NCI-H146 (cell line): ENCODE measurements around the gene DRD3.

ENCODE experiments used
- DNase-seq: peaks from one replicate; lab custom pipeline; 2025; lab: John Stamatoyannopoulos, UW

DRD3 gene

DNA sequence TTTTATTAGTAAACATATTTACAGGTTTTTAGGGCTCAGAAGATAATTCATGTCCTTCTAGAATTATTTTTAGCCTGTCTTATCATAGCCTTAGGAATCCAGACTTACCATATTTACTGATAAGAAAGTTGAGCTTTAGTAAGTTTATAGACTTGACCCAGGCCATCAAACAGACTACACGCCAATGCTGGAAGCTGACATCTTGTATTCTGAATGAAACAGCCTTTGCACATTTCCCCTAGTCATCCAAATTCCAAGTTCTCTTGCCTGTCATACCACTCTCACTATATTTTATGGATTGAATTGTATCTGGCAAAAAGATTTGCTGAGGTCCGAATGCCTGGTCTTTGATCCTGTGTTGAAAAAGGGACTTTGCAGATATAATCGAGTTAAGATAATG lies 58.6 kb downstream of the DRD3 start:
- no peak for DNase-seq

DNA sequence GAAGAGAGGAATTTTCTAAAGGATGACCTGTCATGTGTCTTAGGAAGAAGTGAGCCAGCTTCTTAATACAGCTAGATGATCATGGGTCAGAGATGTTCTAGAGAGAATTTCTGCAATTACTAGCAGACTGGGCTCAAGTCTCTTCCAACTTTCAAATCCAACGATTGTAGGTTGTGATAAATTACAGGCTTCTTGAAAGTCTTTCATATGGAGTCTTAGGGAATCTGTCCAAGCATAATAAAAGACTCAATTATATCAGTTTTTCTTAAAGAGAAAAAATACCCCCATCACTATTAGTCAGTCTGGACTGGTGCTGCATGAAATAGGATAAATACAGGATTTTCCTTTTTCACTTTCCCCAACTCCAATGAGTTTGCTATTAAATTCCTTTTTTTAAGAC lies 59.1 kb downstream of the DRD3 start:
- DNase-seq, result no peak

DNA sequence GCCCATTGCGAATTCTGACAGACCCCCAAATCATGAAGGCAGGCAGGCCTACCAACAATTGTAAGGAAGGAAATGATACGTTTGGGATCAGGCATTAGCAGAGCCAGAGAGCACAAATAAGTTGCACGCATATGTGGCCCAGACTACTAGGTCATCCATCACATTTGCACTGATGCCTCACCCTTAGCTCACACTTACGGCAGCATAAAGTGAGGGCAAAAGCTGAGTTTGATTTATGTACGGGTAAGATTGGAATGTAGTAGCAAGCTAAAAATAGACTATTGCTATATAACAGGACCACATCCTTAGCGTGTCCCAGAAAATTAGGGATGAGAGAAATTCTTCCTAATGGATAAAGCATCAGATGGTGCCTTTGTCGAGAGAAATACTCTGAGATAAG lies 63.7 kb downstream of the DRD3 start:
- DNase-seq, result no peak

DNA sequence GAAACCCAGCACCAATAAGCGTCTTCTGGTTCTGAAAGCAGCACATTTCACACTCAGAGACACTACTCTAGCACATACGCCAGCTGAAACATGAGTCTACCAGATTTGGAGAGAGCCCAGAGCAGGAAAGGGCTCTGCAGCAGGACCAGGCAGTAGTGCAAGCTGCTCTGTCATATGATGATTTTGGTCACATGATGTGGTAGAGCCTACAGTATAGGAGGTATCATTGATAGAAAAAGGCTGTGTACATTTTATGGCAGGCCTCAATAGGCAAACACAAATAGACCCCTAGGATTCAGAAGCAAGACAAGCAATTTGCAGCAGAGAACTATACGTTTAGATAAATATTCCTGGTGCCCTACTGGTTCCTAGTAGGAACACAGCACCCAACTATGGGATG lies 64.1 kb downstream of the DRD3 start:
- no peak for DNase-seq

DNA sequence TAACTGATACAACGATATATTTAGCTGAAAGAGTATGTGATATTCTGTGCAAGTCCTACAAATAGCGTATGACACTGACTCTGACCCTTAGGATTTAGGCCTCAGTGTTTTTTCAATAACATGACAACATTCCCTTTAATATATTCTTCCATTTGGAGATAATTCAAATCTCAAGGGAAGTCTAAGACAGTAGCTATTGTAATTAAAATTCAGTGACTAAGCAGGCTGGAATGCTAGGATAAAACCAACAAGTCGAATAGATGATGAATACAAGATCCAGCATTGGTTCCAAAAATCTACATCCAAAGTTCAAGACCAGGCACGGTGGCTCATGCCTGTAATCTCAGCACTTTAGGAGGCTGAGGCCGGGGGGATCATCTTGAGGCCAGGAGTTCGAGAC lies 66.2 kb downstream of the DRD3 start:
- no peak for DNase-seq

DNA sequence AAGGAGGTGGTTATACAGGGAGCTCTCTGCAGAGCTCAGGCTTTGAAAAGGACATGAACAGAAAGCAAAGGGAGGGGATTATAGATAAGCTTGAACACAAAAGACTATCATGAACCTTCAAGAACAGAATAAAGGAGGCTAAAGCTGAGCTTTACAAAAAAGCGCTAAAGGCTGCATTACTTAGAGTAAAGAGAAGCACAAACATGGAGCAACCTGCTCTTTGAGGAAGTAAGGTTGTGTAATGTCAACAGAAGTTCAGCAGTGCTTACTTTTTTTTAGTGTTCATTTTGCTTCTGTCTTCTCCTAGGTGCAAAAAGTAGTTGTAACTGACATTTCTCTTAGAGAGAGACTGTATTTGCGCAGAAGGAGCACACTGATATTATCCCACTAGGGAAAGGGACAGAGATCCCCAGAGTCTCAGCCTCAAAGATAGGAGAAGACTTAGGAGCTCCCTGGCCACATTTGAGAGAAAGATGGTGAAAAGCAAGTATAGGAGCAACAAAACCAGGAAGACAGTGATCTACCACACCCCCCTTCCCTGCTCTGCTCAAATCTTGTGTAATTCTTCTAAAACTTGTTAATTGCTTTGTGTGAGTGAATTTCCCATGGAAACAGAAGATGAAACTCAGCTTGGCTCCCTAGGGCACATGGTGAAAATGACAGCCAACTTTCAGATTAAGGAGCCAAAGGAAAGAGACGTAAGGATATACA lies 67.6 kb downstream of the DRD3 start:
- no peak for DNase-seq

DNA sequence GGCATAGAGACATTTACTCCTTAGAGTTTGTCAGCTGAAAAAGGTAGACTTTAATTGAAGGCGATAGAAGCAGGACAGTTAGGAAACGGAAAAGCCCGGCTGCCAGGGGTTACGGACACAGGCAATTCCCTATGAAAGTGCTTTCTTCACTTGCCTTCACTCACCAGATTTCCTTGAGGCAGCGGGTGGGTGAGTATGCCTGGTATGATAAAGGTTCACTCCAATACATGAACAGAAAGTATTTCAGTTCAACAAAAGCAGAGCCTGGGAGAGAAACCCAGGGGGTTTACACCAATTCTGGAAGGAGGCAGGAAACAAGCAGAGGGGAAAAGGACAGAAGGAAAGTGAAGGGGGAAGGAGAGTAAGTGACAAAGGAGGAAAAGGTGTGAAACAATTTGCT lies 68.4 kb downstream of the DRD3 start:
- no peak for DNase-seq

DNA sequence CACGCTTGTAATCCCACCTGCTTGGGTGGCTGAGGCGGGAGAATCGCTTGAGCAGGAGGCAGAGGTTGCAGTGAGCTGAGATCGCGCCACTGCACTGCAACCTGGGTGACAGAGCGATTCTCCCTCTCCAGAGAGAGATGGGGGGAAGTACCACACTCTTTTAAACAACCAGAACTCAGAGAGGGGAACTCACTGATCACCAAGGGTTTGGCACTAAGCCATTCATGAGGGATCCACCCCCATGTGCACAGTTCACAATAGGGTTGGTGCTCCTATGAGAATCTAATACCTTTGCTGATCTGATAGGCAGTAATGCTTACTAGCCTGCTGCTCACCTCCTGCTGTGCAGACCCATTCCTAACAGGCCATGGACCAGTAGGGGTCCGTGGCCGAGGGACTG lies 70.7 kb downstream of the DRD3 start:
- DNase-seq, result no peak

DNA sequence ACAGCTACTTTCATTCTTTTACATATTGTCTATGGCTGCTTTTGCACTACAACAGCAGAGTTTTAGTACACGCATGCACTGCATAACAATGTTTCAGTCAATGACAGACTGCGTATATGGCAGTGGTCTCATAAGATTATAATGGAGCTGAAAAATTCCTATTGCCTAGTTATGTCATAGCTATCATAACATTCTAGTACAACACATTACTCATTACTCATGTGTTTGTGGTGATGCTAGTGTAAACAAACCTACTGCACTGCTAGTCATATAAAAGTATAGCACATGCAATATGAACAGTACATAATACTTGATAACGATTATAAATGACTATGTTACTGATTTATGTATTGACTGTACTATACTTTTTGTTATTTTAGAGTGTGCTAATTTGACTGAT lies 74.4 kb downstream of the DRD3 start:
- DNase-seq, result no peak

DNA sequence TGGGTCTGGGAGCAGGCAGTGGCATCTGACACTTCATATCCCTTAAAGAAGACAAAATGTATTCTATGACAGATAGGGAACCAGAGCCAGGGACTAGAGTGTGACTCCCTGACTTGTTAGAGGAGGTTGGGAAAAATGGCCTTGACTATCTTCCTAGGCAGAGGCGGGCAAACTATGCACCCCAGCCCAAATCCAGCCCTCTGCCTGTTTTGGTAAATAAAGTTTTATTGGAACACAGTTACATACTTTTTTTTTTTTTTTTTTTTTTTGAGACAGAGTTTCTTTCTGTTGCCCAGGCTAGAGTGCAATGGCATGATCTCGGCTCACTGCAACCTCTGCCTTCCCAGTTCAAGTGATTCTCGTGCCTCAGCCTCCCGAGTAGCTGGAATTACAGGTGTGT lies 75.0 kb downstream of the DRD3 start:
- no peak for DNase-seq

DNA sequence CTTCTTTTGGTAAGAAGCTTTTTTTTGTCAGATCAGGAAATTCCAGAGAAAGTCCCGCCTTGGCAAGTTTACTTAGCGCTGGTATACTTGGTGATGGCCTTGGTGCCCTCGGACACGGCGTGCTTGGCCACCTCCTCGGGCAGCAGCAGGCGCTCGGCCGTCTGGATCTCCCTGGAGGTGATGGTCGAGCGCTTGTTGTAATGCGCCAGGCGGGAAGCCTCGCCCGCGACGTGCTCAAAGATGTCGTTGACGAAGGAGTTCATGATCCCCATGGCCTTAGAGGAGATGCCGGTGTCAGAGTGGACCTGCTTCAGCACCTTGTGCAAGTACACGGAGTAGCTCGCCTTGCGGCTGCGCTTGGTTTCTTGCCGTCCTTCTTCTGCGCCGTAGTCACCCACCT lies 75.7 kb downstream of the DRD3 start:
- DNase-seq, result no peak

DNA sequence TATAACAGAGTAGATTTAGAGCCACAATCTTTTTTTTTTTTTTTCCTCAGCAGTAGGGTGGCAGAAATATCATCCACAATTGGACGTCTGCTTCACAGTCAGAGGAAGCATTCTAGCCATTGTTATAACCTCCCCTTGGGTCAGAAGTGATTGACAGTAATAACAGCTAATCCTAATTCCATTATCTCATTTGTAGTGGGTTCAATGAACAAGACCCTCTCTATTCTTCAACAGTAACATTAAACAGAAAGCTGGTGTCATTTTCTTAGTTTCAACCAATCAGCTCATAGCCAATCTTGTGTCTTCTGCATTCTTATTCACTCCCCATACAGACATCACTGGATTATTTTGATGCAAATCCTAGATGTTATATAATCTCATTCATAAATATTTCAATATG lies 77.8 kb downstream of the DRD3 start:
- no peak for DNase-seq

DNA sequence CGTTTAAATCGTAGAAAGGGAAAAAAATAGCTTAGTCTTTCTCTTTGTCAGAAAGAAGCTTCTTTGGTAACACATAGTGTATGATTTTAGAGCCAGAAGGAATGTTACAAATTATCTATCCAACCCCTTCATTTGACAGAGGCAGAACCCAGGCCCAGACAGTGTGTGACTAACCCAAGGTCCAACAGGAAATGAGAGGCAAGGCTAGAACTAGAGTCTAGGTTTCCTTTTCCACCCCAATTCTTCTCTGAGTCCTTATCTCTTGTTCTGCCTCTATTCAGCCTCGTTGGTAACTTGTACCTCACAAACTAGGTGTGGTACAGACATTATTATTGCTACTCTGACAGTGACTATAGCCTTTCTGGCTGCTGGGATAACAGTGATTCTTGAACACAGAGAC lies 83.1 kb downstream of the DRD3 start:
- no peak for DNase-seq

DNA sequence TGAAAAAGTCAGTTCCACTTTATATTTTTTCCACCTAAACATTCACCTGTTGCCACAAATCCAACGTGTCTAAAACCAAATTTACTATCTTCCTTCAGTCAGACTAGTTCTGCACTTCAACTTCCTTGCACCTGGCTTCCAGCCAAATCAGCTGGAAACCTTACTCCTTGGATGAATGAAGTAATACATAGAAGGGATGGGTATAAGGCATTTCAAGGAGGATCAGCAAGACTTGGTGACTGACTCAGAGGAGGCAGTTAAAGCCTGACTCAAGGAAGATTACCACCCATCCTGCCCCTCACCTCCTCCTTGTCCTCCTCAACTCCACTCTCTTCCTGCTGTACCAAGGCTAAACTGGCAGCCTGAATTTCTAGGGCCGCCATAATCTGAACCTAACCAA lies 85.3 kb downstream of the DRD3 start:
- no peak for DNase-seq

DNA sequence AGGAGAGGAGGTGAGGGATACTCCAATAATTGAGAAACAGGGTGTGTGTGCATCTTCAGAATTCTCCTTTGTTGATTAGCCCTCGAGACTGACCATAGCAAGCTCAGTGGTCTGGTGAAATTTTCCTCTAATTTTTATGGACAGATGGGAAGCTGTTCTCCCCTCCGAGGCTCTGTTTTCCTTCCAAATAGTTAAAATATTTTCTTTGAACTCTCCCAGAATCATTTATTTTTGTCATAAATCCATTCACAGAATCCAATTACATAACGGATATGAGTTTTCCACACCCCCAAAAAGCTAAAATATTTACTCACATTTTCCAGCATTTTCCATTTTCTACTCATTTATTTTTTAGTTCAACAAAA lies 85.9 kb downstream of the DRD3 start:
- DNase-seq, result no peak

DNA sequence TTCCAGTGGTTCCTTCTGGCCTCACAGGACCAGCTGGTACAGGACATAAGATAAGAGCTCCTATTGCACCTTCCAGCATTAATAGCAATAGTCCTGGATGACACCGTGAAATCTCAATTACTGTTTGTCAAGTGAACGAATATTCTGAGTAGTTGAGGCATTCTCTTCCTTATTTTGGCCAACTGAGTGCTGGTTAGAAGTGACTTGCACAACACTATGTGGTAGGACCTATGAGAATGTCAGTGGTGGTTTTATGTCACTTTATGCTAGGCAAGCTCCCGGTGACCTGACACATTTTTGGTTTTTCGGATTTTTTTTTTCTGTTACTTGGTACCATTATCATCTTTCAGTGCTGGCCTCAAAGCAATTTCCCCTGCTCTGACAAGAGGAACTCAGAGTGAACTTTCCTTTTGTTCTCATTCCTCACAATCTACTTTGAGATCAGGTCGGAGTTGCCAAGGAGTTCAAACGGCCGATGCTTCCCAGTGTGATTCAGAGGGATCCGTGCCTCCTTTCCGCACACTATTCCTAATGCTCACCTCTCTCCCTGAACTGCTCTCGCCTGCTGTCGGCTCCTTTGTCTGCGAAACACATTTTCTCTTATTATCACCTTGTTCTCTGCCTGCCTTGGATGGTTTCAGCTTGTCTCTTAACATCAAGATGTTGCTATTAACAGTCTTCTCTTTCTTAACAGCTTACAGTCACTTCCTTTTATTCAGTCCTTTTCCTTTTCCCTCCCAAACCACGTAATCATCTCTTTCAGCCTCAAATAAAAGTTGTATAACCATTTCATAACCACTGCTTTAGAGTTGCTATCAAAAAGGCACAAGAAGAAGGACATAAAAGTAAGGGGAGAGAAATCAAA lies 86.5 kb downstream of the DRD3 start:
- no peak for DNase-seq

DNA sequence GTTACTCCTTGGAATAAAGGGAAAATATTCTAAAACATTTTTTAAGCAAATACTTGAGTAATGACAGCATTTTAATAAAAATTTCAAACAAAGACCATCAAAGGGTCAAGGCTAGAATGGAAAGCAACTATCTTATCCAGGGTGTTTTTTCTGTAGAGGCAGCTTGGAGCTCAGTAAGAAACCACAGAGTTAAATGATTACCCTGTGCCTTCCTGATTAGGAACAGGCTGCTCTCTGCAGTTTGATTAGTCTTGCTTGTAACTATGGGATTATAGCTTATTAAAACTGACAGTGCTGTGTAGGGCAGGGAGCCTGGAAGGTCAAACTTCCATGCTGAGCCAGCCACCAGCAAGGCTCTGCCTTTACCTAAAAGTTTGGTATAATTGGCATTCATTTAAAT lies 89.2 kb downstream of the DRD3 start:
- no peak for DNase-seq

DNA sequence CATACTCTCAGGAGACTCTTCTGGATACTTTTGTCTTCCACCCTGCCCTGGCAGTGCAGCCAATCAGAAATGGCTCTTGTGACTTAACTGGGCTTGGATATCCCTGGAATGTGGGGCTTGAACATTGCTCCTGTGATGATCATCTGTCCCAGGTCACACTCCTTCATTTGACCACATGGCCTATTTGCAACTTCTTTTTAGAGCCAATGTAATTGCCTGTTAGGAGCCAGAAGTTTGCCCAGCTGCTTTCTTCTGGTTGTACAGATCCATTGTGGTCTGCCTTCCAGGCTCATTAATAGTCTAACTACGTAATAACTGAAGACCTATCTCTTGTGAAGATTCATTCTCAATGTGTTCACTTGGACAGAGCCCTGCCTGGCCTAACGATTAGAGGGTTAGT lies 92.5 kb downstream of the DRD3 start:
- DNase-seq, result no peak

DNA sequence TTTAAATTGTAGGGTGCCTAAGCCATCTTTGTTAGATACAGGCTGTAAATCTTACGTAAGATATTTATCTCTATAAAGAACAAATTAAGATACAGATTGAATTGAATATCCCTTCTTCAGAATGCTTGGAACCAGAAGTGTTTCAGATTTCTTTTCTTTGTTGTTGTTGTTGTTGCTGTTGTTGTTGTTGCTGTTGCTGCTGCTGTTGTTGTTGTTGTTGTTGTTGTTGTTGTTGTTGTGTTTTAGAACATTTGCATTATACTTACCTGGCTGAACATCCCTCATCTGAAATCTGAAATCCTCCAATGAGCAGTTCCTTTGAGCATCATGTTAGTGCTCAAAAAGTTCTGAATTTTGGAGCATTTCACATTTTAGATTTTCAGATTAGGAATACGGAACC lies 95.7 kb downstream of the DRD3 start:
- no peak for DNase-seq

DNA sequence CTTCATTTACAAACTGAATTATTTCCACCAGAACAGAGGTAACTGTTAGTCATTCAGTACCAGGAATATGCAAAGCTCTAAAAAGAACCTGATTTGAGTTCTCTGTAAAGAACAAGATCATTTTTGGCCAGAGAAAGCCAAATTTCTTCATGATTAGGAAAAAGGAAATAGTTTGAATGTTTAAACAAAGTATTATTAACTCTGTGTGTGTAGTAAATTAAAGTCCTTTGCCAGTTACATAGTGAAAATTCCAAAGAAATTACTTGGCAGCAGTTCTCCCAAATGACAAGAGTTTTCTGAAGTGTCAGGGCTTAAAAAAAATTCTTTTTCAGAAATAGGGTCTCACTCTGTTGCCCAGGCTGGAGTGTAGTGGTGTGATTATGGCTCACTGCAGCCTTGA lies 97.8 kb downstream of the DRD3 start:
- no peak for DNase-seq

DNA sequence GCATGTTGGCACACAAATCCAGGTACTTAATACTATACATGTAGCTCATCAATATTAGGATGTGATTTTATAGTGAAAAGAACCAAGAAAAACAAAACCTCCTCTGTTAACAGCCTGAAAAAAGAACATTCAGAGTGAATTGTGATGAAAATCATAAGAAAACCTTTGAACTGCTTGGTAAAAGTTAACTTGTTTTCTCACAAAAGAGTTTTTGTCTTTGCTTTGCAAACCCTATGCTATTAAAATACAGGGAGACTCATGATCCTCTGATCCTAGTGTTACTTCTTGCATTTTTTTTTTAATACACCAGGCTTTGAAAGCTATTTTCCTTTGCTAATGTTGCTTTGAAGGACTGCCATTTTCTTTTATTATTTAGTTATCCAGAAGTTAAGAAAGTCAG lies 98.7 kb downstream of the DRD3 start:
- no peak for DNase-seq

DNA sequence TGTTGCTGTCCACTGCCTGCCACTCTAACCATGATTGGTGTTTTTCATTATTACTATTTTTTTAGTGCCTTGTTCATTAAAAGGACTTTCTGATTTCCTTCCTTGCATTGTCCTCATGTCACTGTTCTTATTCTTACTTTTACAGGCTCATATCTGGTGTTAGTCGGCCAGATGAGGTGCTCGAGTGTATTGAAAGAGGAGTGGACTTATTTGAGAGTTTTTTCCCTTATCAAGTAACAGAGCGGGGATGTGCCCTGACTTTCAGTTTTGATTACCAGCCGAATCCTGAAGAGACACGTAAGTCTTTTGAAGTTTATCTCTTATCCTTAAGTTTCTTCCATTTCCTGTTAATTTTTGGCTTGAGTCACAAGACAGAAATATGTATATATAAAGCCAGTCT lies 99.1 kb downstream of the DRD3 start:
- DNase-seq, result no peak

DNA sequence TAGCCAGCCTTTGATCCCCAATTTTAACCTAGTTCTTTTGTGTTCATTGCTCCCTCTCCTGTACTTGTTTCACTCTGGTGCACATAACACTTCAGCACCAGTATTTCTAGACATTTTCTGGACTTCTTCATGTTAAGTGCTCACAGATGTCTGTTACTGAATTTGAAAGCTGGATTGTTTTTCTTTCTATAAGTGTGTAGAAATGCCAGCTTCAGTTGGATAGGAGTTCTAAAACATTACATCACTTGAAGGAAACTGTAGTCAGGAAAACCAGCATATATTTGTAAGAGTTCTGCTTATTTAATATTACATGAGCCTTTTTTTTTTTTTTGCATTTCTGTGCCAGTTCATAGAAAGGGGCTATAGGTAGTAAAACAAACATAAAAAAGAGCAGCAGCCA lies 100.7 kb downstream of the DRD3 start:
- no peak for DNase-seq
